NCI-H1092 treated with DMSO at 0.1 percent for 48 hours (cell line): ENCODE measurements around the gene CEP19.
A peak's percentile ranks its signal among the peaks of the same experiment; 100 is the strongest.
"Not testable (repeated sequence)": the region's sequence is repeated elsewhere in the genome, so short reads cannot be mapped to it uniquely, and the experiment has no call there.

ENCODE experiments used
- DNase-seq: peaks from one replicate; lab custom pipeline; 2025; lab: John Stamatoyannopoulos, UW

Gene CEP19, protein sequence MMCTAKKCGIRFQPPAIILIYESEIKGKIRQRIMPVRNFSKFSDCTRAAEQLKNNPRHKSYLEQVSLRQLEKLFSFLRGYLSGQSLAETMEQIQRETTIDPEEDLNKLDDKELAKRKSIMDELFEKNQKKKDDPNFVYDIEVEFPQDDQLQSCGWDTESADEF

DNA sequence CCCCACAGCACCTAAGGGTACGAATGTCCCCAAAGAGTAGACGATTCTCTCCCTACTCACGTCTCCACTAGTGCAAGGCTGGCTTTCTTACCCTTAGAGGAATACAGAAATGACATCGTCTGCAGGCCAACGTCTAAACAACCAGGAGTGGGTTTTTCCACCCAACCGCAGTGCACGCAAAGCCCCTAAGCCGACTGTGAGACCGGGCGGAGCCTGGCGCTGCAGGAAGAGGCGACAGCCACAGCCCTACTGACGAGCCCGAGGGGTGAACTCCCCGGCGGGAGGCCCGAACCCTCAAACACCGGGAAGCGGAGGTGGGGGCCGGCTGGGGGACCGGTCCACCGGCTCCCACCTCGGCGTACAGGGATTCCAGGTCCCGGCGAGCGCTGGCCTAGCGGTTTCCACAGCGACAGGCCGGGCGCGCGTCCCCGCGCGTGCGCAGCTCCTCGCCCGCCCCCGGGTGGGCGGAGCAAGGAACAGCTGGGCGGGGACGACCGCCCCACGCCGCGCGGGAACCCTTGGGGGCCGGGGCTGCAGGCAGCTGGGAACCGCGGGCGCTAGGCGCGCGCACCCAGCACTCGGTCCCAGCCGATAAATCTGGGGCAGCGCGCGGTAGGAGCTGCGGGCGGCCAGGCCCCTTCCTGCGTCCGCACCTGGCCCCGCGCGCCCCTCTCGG is at the start of gene CEP19, which contains the start of gene PIGX:
CEP19 (minus strand) TSS at position 413 of the 676 bp plus-strand sequence. CDS start 3,593 bp downstream, outside the sequence.
PIGX (plus strand) TSS at position 540 of the 676 bp plus-strand sequence.
- DNase-seq, result peak; percentile 81

DNA sequence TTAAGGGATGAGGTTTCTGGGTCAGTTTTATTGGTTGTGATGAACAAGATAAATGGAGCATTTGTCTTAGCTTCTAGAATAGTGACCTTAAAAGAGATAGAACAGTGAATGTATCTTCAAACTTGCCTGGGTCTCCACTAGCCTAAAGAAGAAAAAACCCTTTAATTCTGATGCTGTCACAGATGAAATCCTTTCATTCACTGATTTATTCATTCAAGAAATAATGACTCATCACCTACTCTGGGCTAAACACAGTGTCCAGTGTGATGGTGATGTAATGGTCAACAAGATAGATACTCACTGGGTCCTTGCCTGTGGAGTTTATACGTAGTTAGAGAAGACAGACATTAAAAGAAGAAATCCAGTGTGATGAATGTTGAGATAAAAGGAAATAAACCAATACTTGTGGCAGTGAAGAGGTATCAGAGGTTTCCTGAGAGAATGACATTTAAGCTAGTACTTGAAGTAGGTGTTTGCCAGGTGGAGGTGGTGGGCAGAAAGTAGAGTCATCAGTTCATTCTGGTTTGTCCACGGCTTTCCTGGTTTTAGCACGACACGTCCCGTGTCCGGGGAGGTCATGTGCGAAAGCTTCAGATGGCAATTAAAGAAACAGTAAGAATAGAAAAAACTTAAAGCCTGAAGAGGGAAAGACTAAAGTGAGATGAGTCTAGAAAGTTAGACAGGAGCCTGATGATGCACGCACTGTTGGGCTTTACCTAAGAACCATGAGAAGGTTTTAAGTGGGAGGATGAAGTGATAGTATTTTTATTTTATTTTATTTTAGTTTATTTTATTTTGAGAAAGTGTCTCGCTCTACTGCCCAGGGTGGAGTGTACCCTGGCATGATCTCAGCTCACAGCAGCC is 46.1 kb upstream of the CEP19 start:
- no peak for DNase-seq

DNA sequence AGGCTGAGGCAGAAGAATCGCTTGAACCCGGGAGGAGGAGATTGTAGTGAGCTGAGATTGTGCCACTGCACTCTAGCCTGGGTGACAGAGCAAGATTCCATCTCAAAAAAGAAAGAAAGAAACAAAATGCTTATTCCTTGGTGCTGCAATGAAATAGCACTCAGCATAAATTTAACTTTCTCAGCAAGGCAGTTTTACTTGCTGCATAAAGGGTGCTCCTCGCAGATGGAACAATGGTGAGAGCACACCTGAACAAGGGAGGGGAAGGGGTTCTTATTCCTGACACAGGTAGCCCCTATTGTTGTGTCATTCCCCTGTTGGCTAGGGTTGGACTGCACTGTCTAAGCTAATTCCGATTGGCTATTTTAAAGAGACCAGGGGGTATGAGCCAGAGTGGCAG is 44.7 kb upstream of the CEP19 start:
- no peak for DNase-seq

DNA sequence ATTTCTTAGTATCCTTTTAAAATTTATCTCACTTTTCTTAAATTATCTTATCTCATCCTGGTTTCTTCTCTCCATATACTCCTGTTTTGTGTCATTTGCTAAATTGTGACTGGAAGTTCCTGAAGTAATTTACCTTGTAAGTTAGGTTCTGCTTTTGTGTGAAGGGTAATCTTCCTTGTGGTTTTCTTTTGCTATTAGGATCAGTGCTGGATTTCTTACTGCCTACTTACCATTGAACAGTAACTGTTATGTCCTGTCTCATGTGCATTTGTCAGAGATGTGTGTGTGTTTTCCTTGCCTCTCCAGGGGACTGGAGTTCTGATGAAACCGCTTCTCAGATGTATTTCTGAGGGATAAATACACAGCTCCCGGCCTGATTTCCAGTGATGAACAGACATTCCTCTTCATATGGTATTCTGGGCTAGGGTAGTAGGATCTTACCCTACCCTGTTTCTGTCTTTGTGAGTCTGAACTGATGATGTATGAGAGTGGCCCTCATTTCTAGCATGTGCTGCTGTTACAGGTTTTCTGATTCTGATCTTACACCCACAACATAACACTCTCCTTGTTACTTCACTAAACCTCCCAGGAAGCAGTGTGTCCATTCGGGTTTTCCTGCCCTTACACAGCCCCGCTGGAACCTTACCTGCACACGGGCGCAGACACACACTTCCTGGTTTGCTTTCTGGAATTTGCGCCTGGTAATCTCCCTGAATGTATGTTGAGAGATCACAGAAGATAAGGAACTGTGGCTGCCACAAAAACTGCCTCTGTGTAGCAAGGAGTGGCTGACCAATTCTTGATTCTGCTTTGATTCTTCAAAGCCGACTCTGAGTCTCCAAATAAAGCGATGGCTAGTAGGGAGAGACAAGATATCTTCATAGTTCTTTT is 42.3 kb upstream of the CEP19 start:
- DNase-seq, result no peak

DNA sequence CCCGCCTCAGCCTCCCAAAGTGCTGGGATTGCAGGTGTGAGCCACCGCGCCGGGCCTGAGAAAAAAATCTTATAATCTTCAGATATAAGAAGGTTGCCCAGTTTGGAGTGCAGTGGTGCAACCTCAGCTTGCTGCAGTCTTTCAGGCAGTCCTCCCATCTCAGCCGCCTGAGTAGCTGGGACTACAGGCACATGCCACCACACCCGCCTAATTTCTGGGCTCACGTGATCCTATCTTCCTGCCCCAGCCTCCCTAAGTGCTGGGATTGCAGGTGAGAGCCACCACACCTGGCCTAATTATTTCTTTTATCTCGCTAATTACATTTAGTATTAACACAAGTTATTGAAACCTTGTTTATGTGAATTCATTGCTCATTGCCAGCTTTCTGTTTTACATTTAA is 41.2 kb upstream of the CEP19 start:
- no peak for DNase-seq

DNA sequence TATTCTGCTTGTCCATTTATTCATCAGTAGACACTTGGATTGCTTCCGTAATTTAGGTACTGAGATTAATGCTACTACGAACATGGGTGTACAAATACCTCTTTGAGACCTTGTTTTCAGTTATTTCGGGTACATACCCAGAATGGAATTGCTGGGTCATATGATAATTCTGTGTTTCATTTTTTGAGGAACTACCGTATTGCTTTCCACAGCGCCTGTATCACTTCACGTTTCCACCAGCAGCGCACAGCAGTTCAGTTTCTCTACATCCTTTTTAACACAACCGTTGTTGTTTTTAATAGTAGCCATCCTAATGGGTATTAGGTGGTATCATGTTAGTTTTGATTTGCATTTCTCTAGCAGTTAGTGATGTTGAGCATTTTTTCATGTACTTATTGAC is 37.1 kb upstream of the CEP19 start:
- DNase-seq, result no peak

DNA sequence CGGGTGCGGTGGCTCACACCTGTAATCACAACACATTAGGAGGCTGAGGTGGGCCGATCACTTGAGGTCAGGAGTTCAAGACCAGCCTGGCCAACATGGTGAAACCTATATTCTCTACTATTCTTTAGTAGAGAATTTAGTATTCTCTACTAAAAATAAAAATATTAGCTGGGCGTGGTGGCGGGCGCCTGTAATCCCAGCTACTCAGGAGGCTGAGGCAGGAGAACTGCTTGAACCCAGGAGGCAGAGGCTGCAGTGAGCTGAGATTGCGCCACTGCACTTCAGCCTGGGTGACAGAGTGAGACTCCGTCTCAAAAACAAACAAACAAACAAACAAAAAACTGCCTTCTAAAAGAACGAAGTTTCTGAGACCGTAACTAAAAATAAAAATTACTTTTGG is 31.5 kb upstream of the CEP19 start:
- DNase-seq, result not testable (repeated sequence)

DNA sequence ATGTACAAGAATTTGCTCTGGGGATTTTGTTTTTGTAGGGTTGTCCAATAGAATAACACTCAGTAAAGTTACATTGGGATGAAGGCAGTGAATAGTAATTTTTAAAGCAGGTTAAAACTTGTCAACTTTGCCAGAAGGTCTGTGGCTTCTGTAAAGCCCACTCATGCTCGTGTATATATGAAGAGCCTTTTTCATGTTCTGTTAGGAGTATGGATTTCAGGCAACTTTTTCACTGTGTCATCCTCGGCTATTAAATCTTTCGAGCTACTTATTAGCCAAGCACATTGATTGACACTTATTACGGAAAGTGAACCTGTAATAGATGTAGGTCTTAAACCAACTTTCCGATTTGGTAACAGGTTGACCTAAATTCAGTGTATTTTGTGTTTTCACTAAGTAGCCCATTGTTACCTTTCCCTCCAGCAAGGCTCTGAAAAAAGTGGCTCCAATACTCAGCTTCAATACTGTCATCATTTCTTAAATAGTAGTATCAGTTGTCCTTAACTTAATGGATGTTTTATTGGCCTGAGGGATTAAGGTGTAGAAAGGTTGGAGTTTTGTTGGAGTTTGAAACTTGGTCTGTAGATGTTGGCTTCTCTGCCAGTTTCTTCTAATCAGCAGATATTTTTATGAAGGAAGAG is 29.3 kb upstream of the CEP19 start:
- no peak for DNase-seq

DNA sequence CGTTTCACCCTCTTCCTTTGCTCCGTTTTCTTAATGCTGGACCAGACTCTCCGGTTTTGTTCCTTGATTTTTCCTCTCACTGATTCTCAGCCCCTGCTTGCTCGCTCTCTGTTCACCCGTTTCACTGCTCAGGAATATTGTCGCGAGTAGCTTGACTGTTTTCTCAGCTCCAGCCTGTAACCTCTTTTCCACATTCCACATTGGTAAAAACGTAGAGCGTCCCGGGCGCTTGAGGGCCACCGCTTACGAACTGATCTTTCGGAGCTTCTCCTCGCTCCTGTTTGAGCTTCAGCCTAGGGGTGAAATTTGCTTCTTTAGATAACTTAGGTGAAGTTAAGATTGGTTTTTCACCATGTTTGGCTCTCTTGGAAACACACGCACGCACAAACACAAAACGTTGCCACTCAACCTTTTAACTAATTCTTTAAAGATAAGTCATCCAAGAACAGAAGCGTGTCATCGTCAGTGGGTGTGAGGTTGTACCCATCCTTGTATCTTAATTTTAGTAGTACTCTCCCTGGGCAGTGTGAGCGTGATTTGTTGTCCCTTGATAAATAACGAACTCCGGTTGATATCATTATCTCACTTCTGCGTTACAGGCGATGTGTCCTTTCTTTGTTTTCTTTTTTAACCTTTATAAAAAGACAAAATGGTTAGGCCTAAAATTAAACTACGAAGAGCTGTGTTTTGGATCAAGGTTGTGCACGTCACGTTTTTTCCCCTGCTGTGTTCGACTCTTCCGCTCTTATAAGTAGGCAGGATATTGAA is 28.6 kb upstream of the CEP19 start:
- DNase-seq, result no peak

DNA sequence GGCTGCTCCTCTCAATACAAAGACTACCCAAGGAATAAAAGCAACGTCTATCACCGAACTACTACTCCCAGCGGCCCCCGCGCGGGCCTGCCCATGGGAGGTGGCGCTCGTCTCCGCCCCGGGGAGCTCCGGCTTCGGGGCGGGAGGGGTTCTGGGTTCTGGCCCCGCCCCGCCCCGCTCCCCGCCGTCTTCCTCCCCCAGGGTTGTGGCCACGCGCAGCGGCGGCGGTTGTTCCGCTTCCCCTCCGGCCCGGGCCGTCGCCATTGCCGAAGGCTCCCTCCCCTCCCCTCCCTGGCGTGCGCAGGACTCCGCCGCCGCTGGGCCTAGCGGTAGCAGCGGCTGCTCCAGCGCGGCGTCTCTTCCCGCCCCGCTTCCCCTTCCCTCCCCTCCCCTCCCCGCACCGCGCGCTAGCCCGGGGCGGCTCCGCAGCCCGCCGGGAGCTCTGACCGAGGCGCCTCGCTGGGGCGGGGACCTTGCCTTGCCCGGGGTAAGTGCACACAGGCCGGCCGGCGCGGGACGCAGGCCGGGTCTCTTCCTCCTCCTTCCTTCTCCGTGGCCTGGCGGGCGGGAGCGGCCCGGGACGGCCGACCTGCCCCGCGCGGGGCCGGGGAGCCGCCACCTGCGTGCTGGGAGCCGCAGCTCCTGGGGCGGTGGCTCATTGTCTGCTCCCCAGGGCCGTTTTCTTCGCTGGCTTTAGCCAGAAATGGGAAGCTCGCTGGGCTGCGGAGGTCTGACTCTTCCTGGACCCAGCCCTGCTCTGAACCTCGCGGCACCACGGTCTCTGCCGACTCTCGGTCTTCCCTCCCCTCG is 27.8 kb upstream of the CEP19 start, which contains the start of gene PAK2:
PAK2 (plus strand) TSS at position 187 of the 810 bp plus-strand sequence. CDS start 42,790 bp downstream, outside the sequence.
- DNase-seq, result peak; percentile 88

DNA sequence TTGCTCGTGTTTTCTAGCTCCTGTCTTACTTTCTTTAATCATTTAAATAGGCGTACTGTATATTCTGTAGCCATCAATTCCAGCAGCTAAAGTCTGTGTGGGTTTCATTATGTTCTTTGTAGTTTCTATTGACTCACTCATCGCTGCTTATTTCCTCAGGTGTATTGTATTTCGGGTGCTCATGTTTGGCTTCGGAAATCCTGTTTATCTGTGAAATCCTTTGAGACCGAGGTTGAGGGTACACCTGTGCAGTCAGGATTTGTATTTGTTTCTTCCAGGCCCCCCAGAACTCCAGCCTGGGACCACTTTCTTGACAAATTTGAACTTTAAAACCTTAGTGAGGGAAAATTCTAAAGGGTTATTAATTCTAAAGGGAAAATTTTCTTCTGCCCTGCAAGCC is 25.6 kb upstream of the CEP19 start:
- DNase-seq, result no peak

DNA sequence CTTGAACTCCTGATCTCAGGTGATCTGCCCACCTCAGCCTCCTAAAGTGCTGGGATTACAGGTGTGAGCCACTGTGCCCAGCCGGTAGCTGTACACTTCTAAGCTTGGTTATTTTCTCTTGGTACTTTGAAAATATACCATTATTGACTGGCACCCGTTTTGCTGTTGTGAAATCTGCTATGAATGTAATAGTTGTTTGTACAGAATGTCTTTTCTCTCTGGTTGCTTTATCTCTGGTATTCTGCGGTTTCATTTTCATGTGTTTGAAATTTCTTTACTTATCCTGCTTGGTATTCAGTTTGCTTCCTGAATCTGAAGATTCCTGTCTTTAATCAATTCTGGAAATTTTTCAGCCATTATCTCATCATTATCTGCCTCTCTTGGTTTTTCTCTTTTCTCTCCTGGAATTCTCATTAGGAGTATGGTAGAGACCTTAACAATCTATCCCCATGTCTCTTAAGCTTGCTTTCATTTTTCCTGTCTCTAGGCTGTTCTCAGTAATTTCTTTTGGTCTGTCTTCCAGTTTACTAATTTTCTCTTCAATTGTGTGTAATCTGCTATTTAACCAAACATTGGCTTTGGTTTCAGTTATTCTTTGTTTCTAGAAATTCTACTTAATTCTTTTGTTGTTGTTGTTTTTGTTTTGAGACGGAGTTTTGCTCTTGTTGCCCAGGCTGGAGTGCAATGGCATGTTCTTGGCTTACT is 24.8 kb upstream of the CEP19 start:
- no peak for DNase-seq

DNA sequence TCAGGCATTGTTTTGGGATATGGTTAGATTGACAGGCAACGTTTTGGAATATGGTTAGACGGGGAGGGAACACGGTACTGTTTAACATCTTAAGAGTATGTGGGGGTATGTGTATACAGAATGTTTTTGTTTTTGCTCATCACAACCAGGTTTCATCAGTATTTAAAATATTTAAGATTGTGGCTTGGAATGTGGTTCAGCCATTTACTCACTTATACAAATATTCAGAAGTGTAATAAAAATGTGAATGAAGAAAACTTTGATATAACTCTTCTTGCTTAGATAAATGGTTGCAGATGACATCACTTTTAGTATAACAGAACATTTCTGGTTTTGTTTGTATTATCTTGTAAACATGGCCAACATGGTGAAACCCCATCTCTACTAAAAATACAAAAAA is 23.7 kb upstream of the CEP19 start:
- no peak for DNase-seq

DNA sequence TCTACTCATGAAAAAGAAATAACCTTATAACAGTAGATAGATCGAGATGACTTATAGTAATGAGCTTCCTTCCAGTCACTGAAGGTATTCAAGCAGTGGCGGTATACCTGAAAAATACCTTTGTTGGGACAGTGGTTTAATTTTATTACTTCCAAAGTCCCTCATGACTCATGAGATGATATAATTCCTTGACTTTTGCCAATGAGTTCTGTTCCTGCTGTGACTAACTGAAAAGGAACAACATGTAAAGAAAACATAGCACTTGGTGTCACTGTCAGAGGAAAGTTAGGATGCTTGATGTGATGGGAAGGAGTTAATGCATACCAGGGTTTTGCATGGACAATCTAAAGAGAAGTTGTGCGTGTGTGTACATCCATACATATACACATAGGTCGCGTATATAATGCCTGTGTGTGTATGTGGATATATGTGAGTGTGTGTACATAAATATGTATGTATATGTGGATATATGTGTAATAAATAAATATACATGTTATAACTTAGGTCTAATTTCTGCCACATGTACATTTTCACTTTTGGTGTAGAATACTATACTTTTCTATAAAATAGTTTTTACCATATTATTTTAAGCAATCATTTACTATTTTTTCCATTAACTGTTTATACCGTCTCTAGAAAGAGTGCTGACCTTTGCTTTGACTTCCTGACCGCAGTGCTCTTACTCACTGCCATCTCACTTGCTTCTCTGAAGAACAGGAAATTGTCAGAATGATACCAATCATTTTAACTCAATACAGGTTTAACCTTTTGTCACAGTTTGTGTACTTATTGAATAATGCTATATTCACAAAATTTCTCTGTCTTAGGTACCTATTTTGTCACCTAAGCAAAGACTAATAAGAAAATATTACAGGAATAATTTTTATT is 15.0 kb upstream of the CEP19 start:
- DNase-seq, result no peak

DNA sequence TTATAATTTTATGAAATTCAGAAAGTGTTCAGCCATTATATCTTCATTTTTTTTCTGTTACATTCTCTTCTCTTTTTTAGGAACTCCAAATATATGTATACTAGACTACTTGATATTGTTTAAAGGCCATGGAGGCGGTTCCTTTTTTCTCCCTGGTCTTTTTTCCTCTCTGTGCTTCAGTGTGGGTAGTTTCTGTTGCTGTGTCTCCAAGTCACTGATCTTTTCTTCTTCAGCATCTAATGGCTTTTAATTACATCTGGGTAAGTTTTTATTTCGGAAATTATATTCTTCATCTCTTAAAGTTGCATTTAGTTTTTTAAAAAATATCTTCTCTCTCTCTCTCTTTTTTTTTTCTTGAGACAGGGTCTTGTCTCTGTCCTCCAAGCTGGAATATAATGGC is 9.0 kb upstream of the CEP19 start:
- DNase-seq, result no peak

DNA sequence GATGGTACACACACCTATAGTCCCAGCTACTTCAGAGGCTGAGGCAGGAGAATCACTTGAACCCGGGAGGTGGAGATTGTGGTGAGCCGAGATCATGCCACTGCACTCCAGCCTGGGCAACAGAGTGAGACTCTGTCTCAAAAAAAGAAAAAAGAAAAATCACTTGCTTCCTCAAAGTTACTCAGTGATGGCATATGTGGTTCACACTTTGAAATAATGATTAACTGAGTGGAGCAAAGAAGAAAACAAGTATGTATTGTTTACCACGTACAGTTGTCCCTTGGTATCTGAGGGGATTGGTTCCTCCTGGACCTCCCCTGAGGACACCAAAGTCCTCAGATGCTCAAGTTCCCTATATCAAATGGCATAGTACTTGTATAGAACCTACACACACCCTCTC is 5.1 kb upstream of the CEP19 start:
- DNase-seq, result not testable (repeated sequence)

DNA sequence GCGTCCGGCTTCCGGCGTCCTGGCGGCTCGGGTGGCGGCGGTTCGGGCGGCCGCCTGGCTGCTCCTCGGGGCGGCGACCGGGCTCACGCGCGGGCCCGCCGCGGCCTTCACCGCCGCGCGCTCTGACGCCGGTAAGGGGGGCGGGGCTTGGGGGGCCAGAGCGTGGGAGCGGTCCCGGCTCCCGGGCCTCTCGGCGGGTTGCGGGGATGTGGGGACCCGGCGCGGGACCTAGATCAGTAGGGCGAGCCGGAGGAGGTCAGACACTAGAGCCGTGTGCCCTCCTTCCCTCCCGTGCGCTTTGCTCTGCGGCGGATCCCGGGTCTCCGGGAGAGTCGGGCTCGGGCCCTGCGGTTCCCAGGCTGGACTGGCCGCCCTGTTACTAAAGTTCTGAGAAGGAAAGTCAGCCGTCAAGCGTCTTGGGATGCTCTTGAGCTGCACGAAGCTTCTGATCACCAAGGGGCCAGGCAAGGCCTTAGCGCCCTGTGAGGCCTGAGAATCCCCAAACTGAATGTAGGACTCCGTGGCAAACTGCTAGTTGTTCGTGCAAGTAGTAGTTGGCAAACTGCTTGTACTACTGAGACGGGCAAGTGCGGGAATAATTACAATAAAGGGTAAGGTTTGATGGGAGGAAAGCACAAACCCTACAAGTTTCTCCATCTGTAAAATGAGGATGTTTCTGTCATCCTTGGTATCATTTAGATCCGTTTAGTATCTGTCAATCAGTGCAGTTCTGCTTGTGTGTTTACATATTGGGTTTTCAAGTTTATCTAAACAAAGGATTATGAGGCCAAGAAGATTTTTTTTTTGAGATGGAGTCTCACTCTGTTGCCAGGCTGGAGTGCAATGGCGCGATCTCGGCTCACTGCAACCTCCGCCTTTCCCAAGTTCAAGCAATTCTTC is 714 bp upstream of the CEP19 start:
- DNase-seq, result peak; percentile 62
